Fibroblast of mammary gland (primary cell): Measurements from ENCODE around the gene NHSL2.

Source experiments
- DNase-seq: peaks from one replicate; pipeline ENCODE4 v3.0.0-alpha.2; 2010; ENCODE audit warnings: low read depth
- H3K4me3 ChIP-seq: 2 replicates; pipeline ENCODE4 v1.5.1; 2011; ENCODE audit warnings: low read depth, mild to moderate bottlenecking, low read length, moderate library complexity; ENCODE audit not compliant: control insufficient read depth
- TF ChIP-seq, protein P1 (sequence below): conservative IDR thresholded peaks from 2 replicates; pipeline ENCODE4 v1.5.1; 2011; ENCODE audit warnings: low read depth, low read length, inconsistent platforms; ENCODE audit not compliant: control insufficient read depth, insufficient read depth

Gene NHSL2

DNA sequence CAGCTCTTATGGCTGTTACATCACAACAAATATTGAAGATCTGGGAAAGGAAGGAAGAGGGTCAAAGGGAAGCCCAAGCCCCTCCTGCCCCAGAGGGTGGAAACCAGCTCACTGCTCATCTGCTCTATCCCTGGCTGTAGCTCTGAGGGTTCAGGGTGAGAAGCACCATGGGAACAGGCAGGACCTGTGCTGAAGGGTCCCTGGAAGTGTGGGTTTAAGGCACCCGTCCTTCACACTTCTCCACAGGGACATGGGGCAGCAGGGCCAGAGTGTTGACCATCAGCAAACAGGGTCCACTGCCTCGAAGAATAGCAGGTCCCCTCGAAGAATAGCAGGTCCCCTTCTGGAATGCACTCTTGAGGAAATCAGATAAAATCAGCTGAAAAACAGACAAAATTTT, 216.7 kb downstream of the NHSL2 start:
- DNase-seq: no peak
- TF ChIP-seq, protein P1, sequence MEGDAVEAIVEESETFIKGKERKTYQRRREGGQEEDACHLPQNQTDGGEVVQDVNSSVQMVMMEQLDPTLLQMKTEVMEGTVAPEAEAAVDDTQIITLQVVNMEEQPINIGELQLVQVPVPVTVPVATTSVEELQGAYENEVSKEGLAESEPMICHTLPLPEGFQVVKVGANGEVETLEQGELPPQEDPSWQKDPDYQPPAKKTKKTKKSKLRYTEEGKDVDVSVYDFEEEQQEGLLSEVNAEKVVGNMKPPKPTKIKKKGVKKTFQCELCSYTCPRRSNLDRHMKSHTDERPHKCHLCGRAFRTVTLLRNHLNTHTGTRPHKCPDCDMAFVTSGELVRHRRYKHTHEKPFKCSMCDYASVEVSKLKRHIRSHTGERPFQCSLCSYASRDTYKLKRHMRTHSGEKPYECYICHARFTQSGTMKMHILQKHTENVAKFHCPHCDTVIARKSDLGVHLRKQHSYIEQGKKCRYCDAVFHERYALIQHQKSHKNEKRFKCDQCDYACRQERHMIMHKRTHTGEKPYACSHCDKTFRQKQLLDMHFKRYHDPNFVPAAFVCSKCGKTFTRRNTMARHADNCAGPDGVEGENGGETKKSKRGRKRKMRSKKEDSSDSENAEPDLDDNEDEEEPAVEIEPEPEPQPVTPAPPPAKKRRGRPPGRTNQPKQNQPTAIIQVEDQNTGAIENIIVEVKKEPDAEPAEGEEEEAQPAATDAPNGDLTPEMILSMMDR: no peak
- H3K4me3 ChIP-seq: no peak overlapping the region

DNA sequence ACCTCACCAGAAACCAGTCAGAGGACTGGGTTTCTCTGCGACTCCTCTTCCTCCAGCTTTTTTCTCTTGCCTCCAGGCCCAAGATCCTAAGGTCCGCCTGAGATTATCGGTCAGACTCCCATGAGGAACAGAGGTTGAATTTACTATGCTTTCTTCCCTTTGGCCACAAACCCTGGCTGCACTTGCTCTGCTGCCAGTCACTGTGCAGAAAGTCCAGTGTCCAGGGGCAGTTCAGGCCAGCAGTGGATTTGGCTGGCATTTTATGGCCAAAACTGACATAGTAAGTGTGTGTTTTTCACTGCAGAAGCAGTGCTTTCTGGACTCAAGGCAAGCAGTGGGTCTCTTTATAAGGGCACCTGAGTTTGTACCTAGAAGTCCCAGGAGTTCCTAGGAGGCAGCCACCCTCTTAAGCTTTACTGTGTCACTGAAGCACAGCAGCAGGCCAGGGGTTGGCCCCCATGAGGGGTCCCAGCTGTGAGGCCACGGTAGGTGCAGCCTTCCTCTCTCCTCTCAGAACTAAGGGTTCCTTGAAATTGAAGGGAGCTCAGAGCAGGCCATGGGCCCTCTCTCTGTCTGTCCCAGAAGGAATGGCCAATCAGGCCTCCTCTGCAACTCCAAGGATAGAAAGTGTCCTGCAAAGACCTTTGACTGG, 217.7 kb downstream of the NHSL2 start:
- DNase-seq: no peak
- TF ChIP-seq, protein P1: no peak
- no peak overlapping the region for H3K4me3 ChIP-seq

DNA sequence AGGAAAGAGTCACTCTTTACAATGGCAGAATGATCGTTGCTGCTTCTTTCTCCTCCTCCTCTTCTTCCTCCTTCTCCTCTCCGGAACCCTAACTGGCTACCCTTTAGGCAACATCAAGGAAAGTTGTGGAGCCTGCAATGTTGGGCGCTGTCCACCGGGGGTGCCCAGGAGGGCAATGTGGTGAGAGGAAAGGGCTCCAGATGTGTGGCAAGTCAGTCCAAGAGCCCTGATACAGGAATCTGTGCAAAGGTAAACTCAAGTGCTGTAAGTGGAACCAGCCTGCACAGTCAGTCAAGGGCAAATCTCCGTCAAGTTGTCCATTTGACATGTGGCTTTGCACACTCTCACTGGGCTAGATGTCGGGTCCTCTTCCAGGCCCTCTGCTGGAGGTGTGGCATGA, 218.2 kb downstream of the NHSL2 start:
- DNase-seq: peak; percentile 18
- H3K4me3 ChIP-seq: no peak overlapping the region
- TF ChIP-seq, protein P1: peak; percentile 48

DNA sequence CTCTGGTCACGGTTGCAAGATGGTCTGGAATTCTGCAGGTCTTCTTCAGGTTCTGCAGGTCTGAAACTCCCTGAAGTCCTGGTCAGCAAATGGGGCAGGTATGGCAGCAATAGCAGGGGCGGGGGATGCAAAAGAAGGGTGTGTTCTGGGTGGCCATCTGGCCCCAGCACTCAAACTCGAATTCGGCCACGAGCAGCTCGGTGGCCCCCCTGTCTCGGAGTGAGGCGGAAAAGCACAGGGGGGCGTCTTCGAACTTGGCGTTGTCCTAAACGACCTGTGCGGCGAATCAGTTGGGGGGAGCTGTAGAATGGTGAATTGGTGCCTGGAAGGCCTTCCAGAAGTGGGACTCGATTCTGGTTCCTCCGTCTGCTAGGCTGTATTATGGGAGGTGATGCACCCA, 219.0 kb downstream of the NHSL2 start:
- no peak for DNase-seq
- TF ChIP-seq, protein P1: no peak
- H3K4me3 ChIP-seq: no peak overlapping the region

DNA sequence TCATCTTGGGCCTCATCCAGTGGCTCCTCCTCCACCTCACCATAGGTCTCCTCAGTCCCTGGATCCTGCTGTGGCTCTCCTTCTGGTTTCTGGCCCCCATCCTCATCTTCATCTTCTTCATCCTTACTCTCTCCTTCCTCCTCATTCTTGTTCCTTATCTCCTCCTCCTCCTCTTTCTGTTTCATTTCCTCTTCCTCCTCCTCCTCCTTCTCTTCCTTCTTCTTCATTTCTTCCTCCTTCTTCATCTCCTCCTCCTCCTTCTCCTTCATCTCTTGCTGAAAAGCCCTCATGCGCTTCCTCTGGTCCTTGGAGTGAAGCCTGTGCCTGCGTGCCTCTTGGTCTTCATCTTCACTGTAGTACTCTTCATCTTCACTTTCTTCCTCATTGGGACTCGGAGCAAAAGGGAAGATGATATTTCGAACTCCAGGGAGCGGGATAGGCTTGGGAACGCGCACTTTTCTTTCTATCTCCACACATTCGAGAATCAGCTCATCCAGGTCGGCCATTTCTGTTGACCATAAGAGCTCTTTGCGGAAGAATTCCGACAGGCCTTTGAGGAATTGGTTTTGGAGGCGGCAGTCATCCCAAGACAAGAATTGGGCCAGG, 219.6 kb downstream of the NHSL2 start:
- no peak overlapping the region for H3K4me3 ChIP-seq
- TF ChIP-seq, protein P1: no peak
- no peak for DNase-seq

DNA sequence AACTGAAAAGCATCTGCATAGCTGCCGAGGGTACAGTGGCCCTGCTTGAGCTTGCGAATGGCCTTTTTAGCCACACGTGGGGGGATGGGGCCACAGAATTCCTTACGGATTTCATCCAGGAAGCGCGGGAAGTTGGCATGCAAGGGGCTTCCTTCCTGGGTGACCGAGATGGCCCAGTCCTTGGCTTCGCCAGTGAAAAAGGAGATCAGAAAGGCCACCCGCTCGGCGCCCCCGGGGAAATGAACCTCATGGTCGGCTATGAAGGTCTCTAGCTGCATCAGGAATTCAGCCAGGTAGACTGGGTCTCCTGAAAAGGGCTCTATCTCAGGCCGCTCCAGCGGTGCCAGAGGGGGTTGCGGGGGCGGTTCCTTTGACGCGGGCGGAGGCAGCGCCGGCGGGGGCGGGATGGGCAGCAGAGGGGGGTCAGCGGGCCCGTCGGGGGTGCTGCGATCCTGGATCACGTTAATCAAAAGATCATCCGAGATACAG, 220.2 kb downstream of the NHSL2 start:
- peak overlapping the region; percentile 45 for H3K4me3 ChIP-seq
- TF ChIP-seq, protein P1: no peak
- no peak for DNase-seq
